Endothelial cell of umbilical vein (primary cell): ENCODE results near the gene IFNG-AS1. TPM values are rescaled to one million over a fixed set of nuclear protein-coding genes. Genes with fewer than 3 reads are reported as not detected.

Source experiments
- BruUV-seq: library from RNA; stranded (reverse); fragments of 400-500 nt; replicated peaks from 2 replicates; lab custom pipeline; 2021; lab: Mats Ljungman, UMichigan
- CTCF ChIA-PET: fragments of 300-600, 350-600 bp; sonication (Branson Sonifier 250); formaldehyde crosslinking; loops from one replicate; lab custom pipeline; 2021; ENCODE audit warnings: antibody characterized with exemption, inconsistent platforms; lab: Charles Lee
- POLR2A ChIA-PET: fragments of 300-600, 350-600 bp; sonication (Branson Sonifier 250); formaldehyde crosslinking; loops from one replicate; lab custom pipeline; 2021; ENCODE audit warnings: antibody characterized with exemption, inconsistent platforms; lab: Charles Lee
- DNase-seq: peaks from one replicate; pipeline ENCODE4 v3.0.0-alpha.2; 2011; ENCODE audit warnings: low read depth, low spot score
- FAIRE-seq: peaks from 2 replicates; lab custom pipeline; 2011; peaks lifted over from hg19 to GRCh38; lab: Jason Lieb, UNC
- H2AFZ ChIP-seq: 2 replicates; pipeline ENCODE4 v1.6.0; 2012; ENCODE audit warnings: low read depth, low read length, control low read depth, inconsistent platforms
- H3K27ac ChIP-seq: 2 replicates; pipeline ENCODE4 v1.5.1; 2011; ENCODE audit warnings: low read depth, mild to moderate bottlenecking, control low read depth, low read length, moderate library complexity; ENCODE audit not compliant: insufficient read depth
- H3K27me3 ChIP-seq, 2 experiments: 2 replicates each; pipeline versions ENCODE4 v1.6.0 to v1.6.1; 2011; ENCODE audit warnings: low read length in 2 of 2, mixed read lengths in 1 of 2; ENCODE audit not compliant: control insufficient read depth in 2 of 2, insufficient read depth in 2 of 2
- H3K36me3 ChIP-seq, 2 experiments: 2 replicates in 1 of 2; 3 replicates in 1 of 2; pipeline ENCODE4 v1.5.1; 2011; ENCODE audit warnings: low read length in 2 of 2, mild to moderate bottlenecking in 1 of 2, moderate library complexity in 1 of 2; ENCODE audit not compliant: control insufficient read depth in 2 of 2, insufficient read depth in 2 of 2; ENCODE audit errors: extremely low read depth in 1 of 2
- H3K4me1 ChIP-seq: 3 replicates; pipeline ENCODE4 v1.5.1; 2011; ENCODE audit warnings: mild to moderate bottlenecking, low read length; ENCODE audit not compliant: control insufficient read depth, insufficient read depth; ENCODE audit errors: extremely low read depth
- H3K4me2 ChIP-seq: 2 replicates; pipeline ENCODE4 v1.6.1; 2011; ENCODE audit warnings: low read length, control low read depth, mixed read lengths; ENCODE audit not compliant: insufficient read depth
- H3K4me3 ChIP-seq, 3 experiments: fragments of 200-600 bp in 1 of 3; sonication (generic), shearing (Covaris generic) in 1 of 3; replicated peaks in 1 of 3; 2 replicates each; pipeline ENCODE4 v1.5.1; 2011 to 2016; ENCODE audit warnings: control low read depth in 3 of 3, low read length in 3 of 3, mild to moderate bottlenecking in 2 of 3, inconsistent platforms in 1 of 3, low read depth in 1 of 3, moderate library complexity in 1 of 3; ENCODE audit not compliant: insufficient read depth in 1 of 3
- H3K79me2 ChIP-seq: 2 replicates; pipeline ENCODE4 v1.6.0; 2012; ENCODE audit warnings: low read length, inconsistent platforms; ENCODE audit not compliant: control insufficient read depth, insufficient read depth
- H3K9ac ChIP-seq: replicated peaks from 2 replicates; pipeline ENCODE3; 2011; ENCODE audit warnings: low read length, control low read depth; ENCODE audit not compliant: insufficient read depth; ENCODE audit errors: extremely low read depth
- H3K9me1 ChIP-seq: replicated peaks from 3 replicates; pipeline ENCODE4 v1.6.0; 2011; ENCODE audit warnings: mild to moderate bottlenecking, low read length; ENCODE audit not compliant: control insufficient read depth, insufficient read depth; ENCODE audit errors: extremely low read depth
- H3K9me3 ChIP-seq: replicated peaks from 2 replicates; pipeline ENCODE4 v1.5.1; 2012; ENCODE audit warnings: low read length, inconsistent platforms; ENCODE audit not compliant: control insufficient read depth, insufficient read depth
- H4K20me1 ChIP-seq: replicated peaks from 2 replicates; pipeline ENCODE3; 2011; ENCODE audit warnings: mild to moderate bottlenecking, low read length; ENCODE audit not compliant: control insufficient read depth, insufficient read depth; ENCODE audit errors: extremely low read depth
- EZH2 ChIP-seq: IDR thresholded peaks from 2 replicates; pipeline ENCODE4 v1.6.1; 2012; ENCODE audit warnings: borderline replicate concordance, low read depth, mild to moderate bottlenecking, moderate library complexity, low read length, inconsistent platforms; ENCODE audit not compliant: severe bottlenecking
- FOS ChIP-seq: IDR thresholded peaks from 2 replicates; pipeline ENCODE4 v1.6.1; 2011; ENCODE audit warnings: mild to moderate bottlenecking, low read length, moderate library complexity, borderline replicate concordance; ENCODE audit not compliant: insufficient read depth
- GATA2 ChIP-seq: IDR thresholded peaks from 2 replicates; pipeline ENCODE4 v1.7.0; 2011; ENCODE audit warnings: low read depth, mild to moderate bottlenecking, moderate library complexity, mixed read lengths, low read length; ENCODE audit not compliant: insufficient read length, insufficient read depth
- JUN ChIP-seq: IDR thresholded peaks from 2 replicates; pipeline ENCODE4 v1.6.1; 2011; ENCODE audit warnings: borderline replicate concordance, low read depth; ENCODE audit not compliant: insufficient read length, insufficient read depth
- POLR2A ChIP-seq: IDR thresholded peaks from 2 replicates; pipeline ENCODE4 v1.6.1; 2012; ENCODE audit warnings: low read depth, mild to moderate bottlenecking, control low read depth, low read length
- POLR2AphosphoS5 ChIP-seq: IDR thresholded peaks from 2 replicates; pipeline ENCODE4 v1.6.1; 2012; ENCODE audit warnings: low read depth, mild to moderate bottlenecking, control low read depth, low read length, moderate library complexity; ENCODE audit not compliant: insufficient read depth
- dilution Hi-C: fragments of 300-500 bp; cut with MboI; formaldehyde crosslinking; loops from one replicate; pipeline ENCODE4 v1.15.0; 2019; ENCODE audit warnings: low sequenced_read_pairs; ENCODE audit not compliant: extremely low pct_ligation_motif_present
- intact Hi-C: fragments of 100-400 bp; cut with micrococcal nuclease; formaldehyde crosslinking; loops from one replicate; pipeline ENCODE4 v1.10.0; 2022
- polyA plus RNA-seq, 4 experiments: library from polyadenylated mRNA; depleted of rRNA in 3 of 4; stranded (reverse) in 3 of 4; unstranded in 1 of 4; fragments of >200 nt; gene quantifications; 2 replicates each; pipeline versions ENCODE4 v1.2.1 to v1.2.3, GENCODE V29; 2011 to 2012; ENCODE audit warnings: missing spikeins in 1 of 4
- total RNA-seq: library from RNA; stranded (reverse); gene quantifications from 2 replicates; pipeline ENCODE4 v1.2.3, GENCODE V29; 2021
- TF ChIP-seq, protein P1 (sequence below): IDR thresholded peaks from 2 replicates; pipeline ENCODE4 v1.6.1; 2011; ENCODE audit not compliant: insufficient read depth, insufficient read length
- TF ChIP-seq, protein P2 (sequence below), 2 donors: IDR thresholded peaks; 1 replicate in 1 of 2; 2 replicates in 1 of 2; pipeline ENCODE4 v1.5.1; 2011; ENCODE audit warnings: low read length in 2 of 2, mild to moderate bottlenecking in 2 of 2, moderate library complexity in 2 of 2, control low read depth in 1 of 2, inconsistent platforms in 1 of 2, low read depth in 1 of 2; ENCODE audit not compliant: insufficient read depth in 1 of 2; ENCODE audit errors: extremely low read depth in 1 of 2

The IFNG-AS1 gene
- total and polyA plus RNA-seq, 2 donors (not counting 3 experiments of a cell fraction or from before 2014, with no cell fraction given), result not detected

DNA sequence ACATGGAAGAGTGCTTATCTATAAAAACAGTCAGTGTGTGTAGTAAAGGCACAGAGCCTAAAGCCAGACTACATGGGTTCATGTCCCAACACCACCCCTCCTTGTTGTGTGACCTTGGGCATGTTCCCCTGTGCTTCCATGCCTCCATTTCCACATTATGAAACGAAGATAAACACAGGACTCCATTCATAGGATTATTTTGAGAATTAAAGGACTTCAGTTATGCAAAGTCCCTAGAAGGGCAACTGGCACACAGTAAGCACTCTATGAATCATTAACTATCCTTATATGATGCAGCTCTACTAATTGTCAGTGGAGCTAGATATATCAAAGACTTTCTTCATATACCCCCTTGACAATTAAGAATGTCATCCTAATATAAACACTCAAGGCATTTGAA, 17.8 kb downstream of the IFNG-AS1 start:
- ChIA-PET POLR2A (no interaction called here), CTCF (no interaction called here)
- Histone ChIP-seq H3K9me1 (no peaks in the 10 kb centered on the region), H3K4me1 (no peaks in the 10 kb centered on the region), H4K20me1 (no peaks in the 10 kb centered on the region), H3K4me2 (no peak overlapping the region), H3K9me3 (no peaks in the 10 kb centered on the region), H2AFZ (no peak overlapping the region), H3K79me2 (no peaks in the 10 kb centered on the region), H3K36me3 (no peaks in the 10 kb centered on the region), H3K27me3 (no peaks in the 10 kb centered on the region), H3K4me3 (no peak overlapping the region), H3K9ac (no peak overlapping the region), H3K27ac (no peak overlapping the region)
- DNase-seq (no peak), FAIRE-seq (no peak)
- TF ChIP-seq, protein P1, sequence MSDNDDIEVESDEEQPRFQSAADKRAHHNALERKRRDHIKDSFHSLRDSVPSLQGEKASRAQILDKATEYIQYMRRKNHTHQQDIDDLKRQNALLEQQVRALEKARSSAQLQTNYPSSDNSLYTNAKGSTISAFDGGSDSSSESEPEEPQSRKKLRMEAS, result no peak
- TF ChIP-seq JUN (no peak), GATA2 (no peak), POLR2AphosphoS5 (no peak), EZH2 (no peak), POLR2A (no peak), FOS (no peak)
- TF ChIP-seq, protein P2, sequence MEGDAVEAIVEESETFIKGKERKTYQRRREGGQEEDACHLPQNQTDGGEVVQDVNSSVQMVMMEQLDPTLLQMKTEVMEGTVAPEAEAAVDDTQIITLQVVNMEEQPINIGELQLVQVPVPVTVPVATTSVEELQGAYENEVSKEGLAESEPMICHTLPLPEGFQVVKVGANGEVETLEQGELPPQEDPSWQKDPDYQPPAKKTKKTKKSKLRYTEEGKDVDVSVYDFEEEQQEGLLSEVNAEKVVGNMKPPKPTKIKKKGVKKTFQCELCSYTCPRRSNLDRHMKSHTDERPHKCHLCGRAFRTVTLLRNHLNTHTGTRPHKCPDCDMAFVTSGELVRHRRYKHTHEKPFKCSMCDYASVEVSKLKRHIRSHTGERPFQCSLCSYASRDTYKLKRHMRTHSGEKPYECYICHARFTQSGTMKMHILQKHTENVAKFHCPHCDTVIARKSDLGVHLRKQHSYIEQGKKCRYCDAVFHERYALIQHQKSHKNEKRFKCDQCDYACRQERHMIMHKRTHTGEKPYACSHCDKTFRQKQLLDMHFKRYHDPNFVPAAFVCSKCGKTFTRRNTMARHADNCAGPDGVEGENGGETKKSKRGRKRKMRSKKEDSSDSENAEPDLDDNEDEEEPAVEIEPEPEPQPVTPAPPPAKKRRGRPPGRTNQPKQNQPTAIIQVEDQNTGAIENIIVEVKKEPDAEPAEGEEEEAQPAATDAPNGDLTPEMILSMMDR (IDR thresholded peaks at IDR 0.05; ENCODE audit: extremely low read depth in 1 of 2, insufficient read depth in 1 of 2, low read depth in 1 of 2, low read length in 2 of 2), result no peak
- intact Hi-C loops, result no loop called here
- BruUV-seq, result no TSS peak
- dilution Hi-C loops, result no loop called here
